AG09309 (cell line): ENCODE measurements around the gene RSAD2.

Source experiments
- DNase-seq: peaks from one replicate; pipeline ENCODE4 v3.0.0-alpha.2; 2010; ENCODE audit warnings: low read depth
- H3K4me3 ChIP-seq: 2 replicates; pipeline ENCODE4 v1.5.1; 2011; ENCODE audit warnings: mild to moderate bottlenecking, low read depth, low read length, moderate library complexity; ENCODE audit not compliant: control insufficient read depth
- TF ChIP-seq, protein P1 (sequence below): IDR thresholded peaks from 2 replicates; pipeline ENCODE4 v1.5.1; 2011; ENCODE audit warnings: mild to moderate bottlenecking, low read depth, low read length, inconsistent platforms; ENCODE audit not compliant: insufficient read depth, control insufficient read depth; ENCODE audit errors: missing control alignments

Gene RSAD2, protein sequence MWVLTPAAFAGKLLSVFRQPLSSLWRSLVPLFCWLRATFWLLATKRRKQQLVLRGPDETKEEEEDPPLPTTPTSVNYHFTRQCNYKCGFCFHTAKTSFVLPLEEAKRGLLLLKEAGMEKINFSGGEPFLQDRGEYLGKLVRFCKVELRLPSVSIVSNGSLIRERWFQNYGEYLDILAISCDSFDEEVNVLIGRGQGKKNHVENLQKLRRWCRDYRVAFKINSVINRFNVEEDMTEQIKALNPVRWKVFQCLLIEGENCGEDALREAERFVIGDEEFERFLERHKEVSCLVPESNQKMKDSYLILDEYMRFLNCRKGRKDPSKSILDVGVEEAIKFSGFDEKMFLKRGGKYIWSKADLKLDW

DNA sequence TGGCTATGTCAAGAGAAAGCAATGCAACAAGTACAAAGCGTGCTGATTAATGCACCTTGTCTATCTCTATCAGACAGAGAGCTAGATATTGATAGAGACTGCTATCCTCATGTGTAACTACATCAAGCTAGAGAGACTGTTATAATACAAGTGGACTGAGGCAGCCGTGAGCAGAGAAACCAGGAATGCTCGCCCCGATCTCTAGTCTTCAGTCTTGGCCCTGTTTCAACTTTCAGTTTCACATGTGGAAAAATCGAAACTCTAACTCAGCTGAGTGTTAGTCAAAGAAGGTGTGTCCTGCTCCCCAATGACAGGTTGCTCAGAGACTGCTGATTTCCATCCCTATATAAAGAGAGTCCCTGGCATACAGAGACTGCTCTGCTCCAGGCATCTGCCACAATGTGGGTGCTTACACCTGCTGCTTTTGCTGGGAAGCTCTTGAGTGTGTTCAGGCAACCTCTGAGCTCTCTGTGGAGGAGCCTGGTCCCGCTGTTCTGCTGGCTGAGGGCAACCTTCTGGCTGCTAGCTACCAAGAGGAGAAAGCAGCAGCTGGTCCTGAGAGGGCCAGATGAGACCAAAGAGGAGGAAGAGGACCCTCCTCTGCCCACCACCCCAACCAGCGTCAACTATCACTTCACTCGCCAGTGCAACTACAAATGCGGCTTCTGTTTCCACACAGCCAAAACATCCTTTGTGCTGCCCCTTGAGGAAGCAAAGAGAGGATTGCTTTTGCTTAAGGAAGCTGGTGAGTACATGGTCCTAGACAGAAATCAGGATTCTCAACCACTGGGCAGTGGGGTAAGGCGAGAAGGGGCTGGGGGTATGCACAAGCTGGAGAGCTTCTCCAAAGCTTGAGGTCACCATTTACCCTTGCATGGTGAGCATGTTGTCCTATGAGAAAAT, at the start of gene RSAD2:
Gene RSAD2, plus strand, starts transcription at position 376 of the 903 bp plus-strand sequence. Its CDS starts 24 bp downstream, at position 400.
- TF ChIP-seq, protein P1, sequence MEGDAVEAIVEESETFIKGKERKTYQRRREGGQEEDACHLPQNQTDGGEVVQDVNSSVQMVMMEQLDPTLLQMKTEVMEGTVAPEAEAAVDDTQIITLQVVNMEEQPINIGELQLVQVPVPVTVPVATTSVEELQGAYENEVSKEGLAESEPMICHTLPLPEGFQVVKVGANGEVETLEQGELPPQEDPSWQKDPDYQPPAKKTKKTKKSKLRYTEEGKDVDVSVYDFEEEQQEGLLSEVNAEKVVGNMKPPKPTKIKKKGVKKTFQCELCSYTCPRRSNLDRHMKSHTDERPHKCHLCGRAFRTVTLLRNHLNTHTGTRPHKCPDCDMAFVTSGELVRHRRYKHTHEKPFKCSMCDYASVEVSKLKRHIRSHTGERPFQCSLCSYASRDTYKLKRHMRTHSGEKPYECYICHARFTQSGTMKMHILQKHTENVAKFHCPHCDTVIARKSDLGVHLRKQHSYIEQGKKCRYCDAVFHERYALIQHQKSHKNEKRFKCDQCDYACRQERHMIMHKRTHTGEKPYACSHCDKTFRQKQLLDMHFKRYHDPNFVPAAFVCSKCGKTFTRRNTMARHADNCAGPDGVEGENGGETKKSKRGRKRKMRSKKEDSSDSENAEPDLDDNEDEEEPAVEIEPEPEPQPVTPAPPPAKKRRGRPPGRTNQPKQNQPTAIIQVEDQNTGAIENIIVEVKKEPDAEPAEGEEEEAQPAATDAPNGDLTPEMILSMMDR = no peak
- DNase-seq = peak; percentile 5
- H3K4me3 ChIP-seq = peak within 1 kb of the TSS; percentile 9

DNA sequence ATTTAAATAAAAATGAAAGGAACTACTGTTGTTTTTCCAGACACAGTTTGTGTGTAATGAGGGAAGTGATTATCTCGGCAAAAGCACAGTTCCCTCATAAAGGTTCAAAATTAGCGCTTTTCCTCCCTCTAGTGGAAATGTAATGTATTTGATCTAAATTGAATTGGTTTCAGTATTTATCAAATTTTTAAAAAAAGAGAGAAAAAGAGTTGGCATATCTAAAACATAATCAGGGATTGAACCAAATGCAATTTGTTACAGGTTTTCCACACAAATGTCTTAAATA, 49.3 kb upstream of the RSAD2 start:
- TF ChIP-seq, protein P1 = peak; percentile 46

DNA sequence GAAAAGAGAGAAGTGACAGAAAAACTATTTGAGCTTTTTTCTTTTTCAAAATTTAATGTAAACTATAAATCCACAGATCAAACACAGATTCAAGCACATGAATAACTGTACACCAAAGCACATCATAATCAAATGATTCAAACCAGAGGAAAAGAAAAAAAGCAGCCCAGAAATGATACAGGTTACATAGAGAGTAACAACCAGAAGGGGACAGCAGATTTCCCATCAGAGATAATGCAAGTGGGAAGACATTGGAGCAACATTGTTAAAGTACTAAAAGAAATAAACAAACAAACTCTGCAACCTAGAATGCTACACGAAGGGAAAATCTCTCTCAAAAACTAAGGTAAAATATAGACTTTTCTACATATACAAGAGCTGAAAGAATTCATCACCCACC, 46.3 kb upstream of the RSAD2 start:
- TF ChIP-seq, protein P1 = no peak
- no peak for DNase-seq

More for the DNA sequence above, 49.3 kb upstream of the RSAD2 start:
- no peak for DNase-seq
- no peak overlapping the region for H3K4me3 ChIP-seq

DNA sequence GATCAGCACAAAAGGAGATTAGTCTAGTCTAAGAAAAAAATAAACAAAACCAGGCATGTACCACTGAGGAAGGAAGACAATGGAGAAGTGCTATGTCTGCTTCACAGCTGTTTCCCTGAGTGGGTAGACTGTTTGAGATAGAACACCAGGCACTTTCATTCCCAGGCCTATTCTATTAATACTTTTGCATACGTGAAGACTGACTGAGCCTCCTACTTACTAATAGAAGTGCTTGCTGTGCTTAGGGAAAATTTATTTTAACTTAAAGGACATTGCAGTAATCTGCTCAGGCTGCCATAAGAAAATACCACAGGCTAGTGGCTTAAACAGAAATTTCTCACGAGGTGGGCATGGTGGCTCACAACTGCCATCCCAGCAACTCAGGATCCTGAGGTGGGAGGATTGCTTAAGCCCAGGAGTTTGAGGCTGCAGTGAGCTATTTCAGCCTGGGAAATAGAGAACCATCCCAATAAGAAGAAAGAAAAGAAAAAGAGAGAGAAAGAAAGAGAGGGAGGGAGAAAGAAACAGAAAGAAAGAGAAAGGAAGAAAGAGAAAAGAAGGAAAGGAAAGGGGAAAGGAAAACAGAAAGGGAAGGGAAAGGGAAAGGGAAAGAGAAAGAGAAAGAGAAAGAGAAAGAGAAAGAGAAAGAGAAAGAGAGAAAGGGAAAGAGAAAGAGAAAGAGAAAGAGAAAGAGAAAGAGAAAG, 44.8 kb upstream of the RSAD2 start:
- DNase-seq = no peak
- H3K4me3 ChIP-seq = no peak overlapping the region
- TF ChIP-seq, protein P1 = no peak

More for the DNA sequence above, 46.3 kb upstream of the RSAD2 start:
- H3K4me3 ChIP-seq = no peak overlapping the region

DNA sequence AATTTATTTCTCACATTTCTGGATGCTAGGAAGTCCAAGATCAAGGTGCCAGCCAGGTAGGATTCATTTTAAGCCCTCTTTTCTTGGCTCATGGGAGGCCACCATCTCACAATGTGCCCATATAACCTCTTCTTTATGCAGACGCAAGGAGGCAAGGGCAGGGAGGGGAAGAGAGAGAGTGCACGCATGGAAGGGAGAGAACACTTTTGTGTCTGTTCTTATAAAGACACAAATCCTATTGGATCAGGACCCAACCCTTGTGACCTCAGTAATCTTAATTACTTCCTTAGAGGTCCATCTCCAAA, 44.3 kb upstream of the RSAD2 start:
- TF ChIP-seq, protein P1 = no peak
- no peak overlapping the region for H3K4me3 ChIP-seq
- DNase-seq = no peak

DNA sequence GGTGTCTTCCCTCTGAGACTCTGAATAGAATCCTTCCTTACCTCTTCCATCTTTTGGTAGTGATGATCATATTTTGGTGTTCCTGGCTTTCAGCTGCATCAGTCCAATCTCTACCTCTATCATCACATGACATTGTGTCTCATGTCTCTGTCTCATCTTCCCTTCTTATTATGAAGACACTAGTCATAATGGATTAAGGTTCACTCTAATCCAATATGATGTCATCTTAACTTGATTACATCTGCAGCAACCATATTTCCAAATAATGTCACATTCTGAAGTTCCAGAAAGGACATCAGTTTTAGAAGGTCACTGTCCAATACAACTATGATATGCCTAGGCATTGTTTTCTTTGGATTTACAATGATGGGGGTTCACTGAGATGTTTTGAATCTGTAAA, 43.4 kb upstream of the RSAD2 start:
- TF ChIP-seq, protein P1 = no peak
- DNase-seq = no peak
- no peak overlapping the region for H3K4me3 ChIP-seq
